CD4-positive, alpha-beta T cell treated with Interleukin-10 for 1 hour (primary cell): Measurements from ENCODE around the gene CD9.
"Not testable (repeated sequence)": the region's sequence is repeated elsewhere in the genome, so short reads cannot be mapped to it uniquely, and the experiment has no call there.

ENCODE experiments used
- DNase-seq: peaks from one replicate; pipeline ENCODE4 v3.0.0-alpha.2; 2020

The CD9 gene

DNA sequence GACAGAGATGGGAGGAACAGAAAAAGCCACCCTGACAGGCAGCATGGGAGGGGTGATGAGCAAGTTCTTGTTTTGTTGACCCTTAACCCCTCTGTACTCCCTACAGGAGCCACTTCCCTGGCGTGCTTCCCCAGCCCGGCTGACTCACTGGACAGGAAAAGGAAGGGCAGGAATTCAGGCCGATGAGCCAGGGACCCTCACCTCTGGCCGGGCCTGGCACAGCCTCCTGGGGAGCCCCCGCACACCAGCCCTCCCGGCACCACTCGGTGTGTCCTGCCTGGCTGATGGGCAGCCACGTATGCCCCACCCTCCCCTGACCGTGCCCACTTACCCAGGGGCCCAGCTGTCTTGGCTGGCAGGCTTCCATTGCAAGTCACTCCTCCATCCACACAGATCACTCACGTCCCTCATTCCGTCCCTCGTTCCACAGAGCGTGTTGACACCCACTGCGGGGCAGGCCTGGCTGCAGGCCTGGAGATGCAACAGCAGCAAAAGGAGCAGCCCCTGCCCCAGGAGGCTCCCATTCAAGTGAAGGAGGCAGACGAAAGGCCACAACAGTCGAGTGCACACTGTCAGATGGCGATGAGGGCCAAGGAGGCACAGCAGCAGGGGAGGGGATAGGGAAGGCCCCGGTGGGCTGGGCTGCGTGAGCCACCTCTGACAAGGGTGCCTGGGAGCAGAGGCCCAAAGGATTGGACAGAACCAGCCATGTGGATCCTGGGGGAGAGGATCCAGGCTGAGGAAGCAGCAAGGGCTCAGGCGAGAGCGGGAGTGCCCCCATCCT is 19.7 kb upstream of the CD9 start:
- no peak for DNase-seq

DNA sequence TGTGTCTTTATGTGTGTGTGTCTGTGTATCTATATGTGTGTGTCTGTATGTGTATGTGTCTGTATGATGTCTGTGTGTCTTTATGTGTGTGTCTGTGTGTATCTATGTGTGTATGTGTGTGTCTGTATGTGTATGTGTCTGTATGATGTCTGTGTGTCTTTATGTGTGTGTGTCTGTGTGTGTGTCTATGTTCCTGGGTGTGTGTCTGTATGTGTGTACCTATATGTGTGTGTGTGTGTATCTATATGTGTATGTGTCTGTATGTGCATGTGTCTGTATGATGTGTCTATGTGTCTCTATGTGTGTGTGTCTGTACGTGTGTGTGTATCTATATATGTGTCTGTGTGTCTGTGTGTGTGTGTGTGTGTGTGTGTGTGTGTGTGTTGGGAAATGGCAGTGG is 19.0 kb upstream of the CD9 start:
- no peak for DNase-seq

DNA sequence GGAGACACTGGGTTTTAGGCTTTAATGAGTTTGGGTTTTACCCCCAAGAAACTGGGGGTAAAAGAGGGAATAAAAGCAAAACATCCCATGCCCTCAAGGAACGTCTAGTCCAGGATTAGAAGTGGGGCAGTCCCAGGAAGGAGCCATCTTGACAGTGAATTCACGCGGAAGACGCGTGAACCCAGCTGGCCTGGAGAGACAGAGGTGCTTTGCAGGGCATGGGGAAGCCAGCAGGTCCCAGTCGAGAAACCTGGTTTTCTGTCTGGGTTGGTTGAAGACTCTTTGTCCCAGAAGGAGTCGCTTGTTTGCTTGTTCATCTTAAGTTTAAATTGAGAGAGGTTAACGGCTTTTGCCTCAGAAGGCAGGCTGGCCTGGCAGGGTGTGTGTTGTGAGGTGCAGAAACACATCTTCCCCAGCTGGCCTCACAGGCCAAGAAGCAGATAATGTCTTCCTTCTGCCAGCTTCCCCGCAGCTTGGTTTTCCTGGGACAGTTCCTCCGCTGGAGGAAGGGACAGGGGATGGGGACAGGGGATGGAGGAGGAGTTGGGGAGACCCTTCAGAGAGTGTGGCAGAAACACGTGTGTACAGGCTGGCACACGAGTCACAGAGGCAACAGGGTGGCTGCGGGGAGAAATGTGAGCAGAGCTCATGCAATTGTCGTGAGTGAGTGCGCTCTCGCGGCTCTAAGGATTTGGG is 18.5 kb upstream of the CD9 start:
- no peak for DNase-seq

DNA sequence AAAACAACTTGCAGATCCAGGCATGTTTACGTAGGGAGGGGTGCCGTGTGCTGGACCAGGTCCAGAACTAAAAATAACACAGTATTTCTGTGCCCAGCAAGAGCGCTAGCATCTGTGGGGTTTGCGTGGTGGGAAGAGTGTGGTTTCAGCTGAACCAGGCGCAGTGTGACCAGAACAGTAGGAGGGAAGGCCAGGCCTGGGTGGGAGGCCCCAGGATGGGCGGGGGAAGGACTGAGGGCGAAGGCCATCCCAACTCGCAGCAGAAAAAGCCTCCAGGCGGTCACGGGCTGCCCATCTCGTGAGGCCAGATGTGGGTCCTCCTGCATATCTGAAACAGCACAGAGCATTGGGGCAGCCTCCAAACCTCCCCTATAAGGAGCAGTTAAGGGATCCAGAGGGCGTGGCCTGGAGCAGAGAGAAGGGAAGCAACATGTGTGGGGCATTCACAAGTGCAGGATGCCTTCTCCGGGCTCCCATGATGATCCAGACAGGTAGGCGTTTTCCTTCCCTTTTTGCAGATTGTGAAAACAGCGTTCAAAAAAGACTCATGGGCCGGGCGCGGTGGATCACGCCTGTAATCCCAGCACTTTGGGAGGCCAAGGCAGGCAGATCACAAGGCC is 17.8 kb upstream of the CD9 start:
- no peak for DNase-seq

DNA sequence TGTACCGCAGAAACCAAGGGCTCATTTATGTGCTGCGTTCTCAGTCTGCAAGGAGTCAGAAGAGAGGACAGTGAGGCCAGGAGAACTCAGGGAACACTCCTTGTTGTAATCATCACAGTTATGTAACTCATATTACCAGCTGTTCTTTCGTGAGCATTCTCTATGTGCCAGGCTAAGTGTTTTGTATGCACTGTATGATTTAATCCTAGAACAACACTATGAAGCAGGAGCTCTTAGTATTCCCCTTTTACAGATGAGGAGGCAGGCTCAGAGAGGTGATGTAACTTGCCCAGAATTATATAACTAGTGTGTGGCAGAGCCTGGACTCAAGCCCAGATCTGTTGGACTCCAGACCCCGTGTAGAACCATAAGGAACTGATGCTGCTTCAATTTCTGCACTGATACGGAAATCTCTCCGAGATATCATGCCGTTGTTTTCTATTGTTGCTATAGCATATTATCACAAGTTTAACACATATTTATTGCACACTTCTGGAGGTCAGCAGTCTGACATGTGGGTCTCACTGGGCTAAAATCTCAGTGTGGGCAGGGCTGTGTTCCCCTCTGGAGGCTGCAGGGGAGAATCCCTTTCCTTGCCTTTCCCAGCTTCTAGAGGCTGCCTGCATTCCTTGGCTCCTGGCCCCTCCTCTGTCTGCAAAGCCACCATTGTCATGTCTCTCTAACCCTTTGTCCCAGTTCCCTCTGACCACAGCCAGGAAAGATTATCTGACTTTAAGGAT is 16.3 kb upstream of the CD9 start:
- DNase-seq = no peak

DNA sequence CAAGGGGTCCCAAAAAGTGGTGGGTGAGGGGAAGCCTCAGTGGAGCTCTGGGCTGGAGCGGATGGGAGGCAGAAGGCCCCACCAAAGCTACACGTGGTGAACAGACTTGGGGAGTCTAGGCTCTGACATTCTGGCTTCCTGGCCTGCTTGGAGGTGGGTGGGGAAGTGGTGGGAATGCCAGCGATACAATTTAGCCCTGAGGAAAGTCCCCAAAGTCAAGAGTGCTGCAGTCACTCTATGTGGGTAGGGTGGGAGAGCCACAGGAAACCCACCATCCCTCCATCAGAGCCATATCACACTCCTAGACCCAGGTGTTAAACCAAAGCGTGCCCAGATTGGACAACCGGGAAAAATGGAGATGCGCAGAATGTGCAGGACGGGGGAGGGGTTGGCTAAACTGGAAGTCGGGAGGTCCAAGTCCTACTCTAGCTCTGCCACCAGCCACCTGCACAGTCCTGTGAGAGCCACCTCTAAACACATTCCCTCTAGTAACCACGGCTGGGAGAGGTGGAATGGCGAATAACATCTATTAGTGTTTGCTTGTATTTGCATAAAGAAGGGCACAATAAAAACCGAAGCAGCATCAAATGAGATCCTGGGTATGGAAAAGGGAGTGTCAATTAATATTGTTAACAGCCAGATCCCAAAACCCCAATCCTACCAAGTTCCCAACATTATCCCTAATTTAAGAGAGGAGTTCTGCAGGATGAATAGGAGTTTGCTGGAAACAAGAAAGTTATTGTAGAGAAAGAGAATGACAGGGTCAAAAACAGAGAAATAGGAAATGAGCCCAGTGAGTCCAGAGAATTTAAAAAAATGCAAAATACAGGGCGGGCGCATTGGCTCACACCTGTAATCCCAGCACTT is 14.0 kb upstream of the CD9 start:
- no peak for DNase-seq

DNA sequence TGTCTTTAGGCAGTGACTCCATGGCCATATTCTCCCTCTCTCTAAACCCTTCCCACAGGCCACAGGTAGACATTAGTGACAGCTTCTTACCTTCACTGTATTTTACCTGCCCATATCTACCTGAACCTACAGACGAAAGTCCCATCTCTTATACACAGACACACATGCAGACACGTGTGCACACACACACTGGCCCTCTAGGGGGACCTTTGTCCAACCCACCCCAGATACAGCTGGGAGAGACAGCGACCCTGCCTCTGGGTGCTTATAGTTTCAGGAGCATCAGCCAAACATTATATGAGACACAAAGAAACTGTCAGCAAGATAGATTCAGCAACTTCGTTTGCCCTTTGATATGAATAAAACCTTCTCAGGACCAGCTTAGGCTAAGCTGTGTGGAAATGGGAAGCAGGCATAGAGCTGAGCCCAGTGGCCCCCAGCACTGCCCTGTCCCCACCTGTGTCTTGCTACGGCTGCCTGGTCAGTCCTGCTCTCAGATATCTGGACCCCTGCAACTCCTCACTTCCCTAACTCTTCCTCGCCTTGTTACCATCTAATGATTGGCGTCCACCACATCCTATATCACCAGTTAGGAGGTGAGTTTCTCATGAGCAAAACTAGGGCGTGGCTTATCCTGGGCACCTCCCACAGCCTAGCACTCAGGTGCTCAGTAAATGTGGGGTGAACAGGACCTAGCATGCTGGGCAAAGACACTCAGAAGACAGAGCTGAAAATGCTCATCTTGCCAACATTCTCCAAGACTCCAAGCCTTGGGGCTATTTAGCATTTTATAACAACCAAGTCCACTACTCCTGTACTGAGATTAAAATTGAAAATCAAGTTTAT is 12.0 kb upstream of the CD9 start:
- DNase-seq = no peak

DNA sequence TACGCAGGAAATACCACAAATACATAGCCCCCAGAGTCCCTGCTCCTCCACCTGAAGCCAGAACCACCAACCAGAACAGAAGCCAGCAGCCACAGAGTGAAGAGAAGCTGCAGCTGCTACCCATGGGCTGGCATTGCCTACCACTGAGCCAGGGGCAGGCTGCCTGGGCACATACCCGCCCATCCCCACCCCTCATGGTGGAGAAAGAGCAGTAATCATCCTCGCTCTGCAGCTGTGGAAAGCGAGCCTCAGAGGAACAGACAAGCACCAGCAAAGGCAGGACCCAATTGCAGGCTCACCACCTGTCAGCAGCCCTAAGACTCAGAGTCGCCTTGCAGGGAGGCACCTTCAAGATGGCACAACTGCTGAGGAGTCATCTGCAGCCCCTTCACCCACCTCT is 11.2 kb upstream of the CD9 start:
- DNase-seq = no peak

DNA sequence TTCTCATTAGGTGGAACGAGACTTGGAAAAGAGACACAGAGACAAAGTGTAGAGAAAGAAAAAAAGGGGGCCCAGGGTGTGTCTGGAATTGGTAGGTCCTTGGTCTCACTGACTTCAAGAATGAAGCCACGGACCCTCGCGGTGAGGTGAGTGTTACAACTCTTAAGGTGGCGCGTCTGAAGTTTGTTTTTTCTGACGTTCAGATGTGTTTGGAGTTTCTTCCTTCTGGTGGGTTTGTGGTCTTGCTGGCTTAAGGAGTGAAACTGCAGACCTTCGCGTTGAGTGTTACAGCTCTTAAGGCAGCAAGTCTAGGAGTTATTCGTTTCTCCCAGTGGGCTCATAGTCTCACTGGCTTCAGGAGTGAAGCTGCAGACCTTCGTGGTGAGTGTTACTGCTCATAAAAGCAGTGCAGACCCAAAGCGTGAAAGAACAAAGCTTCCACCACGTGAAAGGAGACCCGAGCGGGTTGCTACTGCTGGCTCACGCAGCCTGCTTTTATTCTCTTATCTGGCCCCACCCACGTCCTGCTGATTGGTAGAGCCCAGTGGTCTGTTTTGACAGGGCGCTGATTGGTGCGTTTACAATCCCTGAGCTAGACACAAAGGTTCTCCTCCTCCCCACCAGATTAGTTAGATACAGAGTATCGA is 10.1 kb upstream of the CD9 start:
- not testable (repeated sequence) for DNase-seq

DNA sequence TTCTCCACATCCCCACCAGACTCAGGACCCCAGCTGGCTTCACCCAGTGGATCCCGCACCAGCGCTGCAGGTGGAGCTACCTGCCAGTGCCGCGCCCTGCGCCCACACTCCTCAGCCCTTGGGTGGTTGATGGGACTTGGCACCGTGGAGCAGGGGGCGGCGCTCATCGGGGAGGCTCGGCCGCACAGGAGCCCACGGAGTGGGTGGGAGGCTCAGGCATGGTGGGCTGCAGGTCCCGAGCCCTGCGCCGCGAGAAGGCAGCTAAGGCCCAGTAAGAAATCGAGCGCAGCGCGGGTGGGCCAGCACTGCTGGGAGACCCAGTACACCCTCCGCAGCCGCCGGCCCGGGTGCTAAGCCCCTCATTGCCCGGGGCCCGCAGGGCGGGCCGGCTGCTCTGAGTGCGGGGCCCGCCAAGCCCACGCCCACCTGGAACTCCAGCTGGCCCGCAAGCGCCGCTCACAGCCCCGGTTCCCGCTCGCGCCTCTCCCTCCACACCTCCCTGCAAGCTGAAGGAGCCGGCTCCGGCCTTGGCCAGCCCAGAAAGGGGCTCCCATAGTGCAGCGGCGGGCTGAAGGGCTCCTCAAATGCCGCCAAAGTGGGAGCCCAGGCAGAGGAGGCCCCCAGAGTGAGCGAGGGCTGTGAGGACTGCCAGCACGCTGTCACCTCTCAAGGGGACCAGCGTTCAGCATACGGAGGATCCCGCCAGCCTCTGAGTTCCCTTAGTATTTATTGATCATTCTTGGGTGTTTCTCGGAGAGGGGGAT is 9.3 kb upstream of the CD9 start:
- not testable (repeated sequence) for DNase-seq

DNA sequence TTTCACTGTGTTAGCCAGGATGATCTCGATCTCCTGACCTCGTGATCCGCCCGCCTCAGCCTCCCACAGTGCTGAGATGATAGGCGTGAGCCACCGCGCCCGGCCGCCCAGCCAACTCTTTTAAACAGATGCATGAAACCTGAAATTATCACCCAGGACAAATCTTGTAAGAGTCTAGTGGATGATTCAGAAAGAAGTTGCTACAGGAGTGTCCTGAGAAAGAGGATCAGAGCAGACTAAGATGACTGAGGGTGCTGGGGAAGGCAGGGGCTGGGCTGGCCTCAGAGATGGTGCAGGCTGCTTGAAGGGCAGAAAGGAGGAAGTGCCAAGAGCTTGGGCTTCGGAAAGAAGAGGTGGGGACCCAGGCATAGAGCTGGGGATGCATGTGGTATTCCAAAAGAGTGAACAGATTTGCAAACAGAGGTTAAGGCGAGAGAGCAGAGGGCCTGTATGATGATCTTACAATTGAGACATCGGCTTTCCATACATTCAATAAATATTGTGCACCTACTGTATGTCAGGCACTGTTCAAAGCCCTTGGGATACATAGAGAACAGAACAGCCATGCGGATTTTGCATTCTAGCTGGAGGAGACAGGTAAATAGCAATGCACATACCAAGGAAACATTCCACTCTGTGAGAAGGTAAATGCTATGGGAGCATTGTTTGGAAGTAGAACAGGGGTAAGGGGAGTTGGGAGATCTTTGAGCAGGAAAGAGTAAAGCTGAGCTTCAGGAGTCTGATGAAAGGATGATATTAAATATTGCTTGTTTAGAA is 7.4 kb upstream of the CD9 start:
- DNase-seq = no peak

DNA sequence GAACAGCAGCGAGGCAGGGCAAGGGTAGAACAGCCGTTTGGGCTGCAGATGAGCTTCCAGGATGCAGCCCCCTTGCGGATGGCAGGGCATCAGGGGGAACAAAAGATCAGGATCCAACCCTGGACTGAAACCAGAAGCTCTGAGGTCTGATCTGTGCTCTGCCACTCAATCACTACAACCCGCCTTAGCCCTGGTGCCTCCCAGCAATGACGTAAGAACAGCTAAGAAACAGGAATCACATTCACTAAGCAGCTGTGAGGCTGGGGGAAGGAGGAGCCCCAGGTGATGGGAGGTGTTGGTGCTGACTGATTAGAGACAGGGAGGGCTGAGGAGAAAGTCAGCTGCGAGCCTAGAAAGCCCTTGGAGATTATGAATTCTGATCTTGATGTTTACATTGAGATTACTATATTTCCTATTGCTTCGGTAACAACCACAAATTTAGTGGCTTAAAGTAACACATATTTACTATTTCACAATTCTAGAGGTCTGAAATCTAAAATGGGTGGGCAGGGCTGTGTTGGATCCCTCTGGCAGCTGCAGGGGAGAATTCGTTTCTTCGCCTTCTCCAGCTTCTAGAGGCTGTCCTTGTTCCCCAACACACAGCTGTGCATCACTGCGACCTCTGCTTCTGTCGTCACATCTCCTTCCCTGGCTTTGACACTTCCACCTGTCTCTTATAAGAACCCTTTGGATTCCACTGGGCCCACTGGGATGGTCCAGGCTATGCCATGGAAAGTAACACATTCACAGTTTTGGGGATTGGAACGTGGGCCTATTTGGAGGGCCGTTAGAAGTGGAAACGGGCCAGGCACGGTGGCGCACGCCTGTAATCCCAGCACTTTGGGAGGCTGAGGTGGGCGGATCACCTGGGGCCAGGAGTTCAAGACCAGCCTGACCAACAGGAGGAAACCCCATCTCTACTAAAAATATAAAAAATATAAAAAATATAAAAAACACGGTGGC is 6.1 kb upstream of the CD9 start:
- DNase-seq = no peak

DNA sequence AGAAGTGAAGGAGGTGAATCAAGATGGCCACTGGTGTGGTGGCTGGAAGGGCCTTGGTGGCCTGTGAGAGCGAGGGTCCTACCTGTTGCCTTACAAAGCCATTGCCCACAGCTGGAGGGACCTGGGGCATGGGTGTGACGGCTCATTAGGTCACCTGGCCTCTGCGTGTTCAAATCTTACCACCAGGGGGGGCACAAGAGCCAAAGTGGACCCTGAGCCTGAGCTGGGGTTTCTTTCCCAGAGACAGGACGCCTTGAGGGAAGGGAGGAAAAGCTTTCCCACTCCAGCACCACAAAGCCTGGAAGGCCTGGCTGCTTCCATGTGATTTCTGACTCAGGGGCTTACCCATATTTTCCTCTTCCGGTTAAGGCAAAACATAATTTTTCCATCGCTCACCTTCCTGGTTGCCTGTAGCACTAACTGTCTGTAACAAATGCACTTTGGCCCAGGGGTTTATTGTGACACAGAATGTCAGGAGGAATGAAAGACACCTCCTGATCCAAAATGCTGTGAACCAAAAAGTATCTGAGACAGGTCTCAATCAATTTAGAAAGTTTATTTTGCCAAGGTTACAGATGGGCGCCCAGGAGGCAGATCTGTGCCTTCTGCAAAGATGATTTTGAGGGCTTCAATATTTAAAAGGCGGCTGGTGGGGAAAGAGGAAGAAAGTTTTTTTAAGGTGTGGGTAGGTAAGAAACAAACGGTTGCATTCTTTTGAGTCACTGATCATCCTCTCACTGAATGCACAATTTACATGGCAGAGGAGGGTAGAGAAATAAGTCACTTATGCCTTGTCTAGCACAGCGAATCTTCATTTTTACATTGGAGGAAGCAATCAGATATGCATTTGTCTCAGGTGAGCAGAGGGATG is 4.3 kb upstream of the CD9 start:
- DNase-seq = peak; percentile 73

DNA sequence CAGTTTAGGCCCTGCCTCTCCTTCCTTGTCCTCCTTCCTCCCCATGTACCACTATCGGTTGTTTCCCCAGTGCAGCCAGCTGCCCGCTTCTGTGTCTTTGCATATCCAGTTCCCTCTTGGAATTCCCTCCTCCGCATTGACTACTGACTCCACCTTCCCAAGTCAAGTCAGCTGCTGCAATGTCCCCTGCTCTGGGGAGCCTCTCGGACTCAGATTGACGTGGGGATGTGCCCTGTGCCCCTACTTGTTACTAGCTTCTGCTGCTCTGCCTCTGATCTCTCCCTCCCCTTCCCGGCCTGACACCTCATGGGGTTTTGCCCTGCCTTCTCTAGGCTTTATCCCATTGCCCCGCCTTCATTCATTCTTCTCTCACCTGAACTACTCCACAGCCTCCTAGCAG is 2.1 kb upstream of the CD9 start:
- DNase-seq = no peak

DNA sequence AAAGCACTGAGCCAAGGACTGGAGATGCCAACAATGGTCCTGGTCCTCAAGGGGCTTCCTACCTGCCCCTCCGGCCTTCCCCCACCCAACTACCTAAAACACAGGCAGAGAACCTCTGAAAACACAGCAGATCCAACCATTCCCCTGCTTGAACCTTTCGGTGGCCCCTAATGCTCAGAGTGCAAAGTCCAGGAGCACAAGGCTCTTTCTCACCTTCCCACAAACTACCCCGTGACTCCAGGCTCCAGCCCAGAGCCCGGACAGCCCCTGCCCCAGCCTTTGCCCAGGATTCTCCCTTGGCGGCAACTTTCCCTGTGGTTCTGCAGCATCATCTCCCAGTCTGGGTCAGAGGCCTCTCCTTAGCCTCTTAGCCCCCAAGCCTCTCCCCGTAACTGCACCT is 1.6 kb upstream of the CD9 start:
- no peak for DNase-seq

DNA sequence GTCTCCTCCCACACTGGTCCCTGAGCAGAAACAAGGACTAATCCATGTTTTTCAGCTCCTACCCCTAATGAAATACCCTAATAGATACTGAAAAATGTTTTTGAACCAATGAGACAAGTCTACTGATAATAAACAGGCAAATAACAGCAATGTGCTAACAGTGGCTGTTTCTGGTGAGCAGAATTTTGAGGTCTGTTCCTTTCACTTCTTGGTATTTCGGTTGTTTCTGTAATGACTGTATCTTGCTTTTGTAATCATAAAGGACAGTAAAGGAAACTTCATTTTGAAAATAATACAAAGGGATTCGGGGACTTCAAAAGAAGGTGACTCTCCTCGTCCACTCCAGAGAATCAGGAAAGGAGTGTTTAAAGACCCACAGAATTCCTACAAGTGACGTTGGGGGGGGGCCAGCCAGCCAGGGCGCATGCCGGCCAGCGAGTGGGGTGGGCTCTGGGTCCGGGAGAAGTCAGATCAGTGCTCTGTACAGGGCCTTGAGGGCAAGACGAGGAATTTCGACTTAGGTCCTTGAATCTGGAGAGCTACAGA is 1.1 kb upstream of the CD9 start:
- no peak for DNase-seq
